AG08396 (cell line): ENCODE measurements around the gene NLGN4Y.

Experiments
- DNase-seq: peaks from one replicate; pipeline ENCODE4 v3.0.0; 2012; ENCODE audit warnings: low spot score, mixed read lengths

The NLGN4Y gene

GRCh38 chrY:14524272-14525231 is at the start of gene NLGN4Y:
NLGN4Y (plus strand) TSS chrY:14524529; CDS start chrY:14622120, 97,591 bp downstream.
- no peak for DNase-seq

- DNase-seq, result no peak
Measured at GRCh38 chrY:14485935-14486334, 38.4 kb upstream of the NLGN4Y start.

GRCh38 chrY:14490226-14490625 is 34.1 kb upstream of the NLGN4Y start:
- DNase-seq, result no peak

- no peak for DNase-seq
Measured at GRCh38 chrY:14498071-14498470, 26.3 kb upstream of the NLGN4Y start.

- DNase-seq, result no peak
Measured at GRCh38 chrY:14504592-14504991, 19.7 kb upstream of the NLGN4Y start.

- DNase-seq, result no peak
Measured at GRCh38 chrY:14522379-14522950, 1.9 kb upstream of the NLGN4Y start.

- DNase-seq, result no peak
Measured at GRCh38 chrY:14523491-14524271, 648 bp upstream of the NLGN4Y start.

GRCh38 chrY:14525315-14525714 is 986 bp downstream of the NLGN4Y start:
- no peak for DNase-seq

GRCh38 chrY:14528361-14528760 is 4.0 kb downstream of the NLGN4Y start:
- DNase-seq, result no peak

GRCh38 chrY:14536703-14537102 is 12.4 kb downstream of the NLGN4Y start:
- no peak for DNase-seq

GRCh38 chrY:14543506-14543905 is 19.2 kb downstream of the NLGN4Y start:
- no peak for DNase-seq

GRCh38 chrY:14581294-14581693 is 57.0 kb downstream of the NLGN4Y start:
- no peak for DNase-seq

GRCh38 chrY:14586725-14587124 is 62.4 kb downstream of the NLGN4Y start:
- DNase-seq, result no peak

GRCh38 chrY:14601372-14601771 is 77.0 kb downstream of the NLGN4Y start:
- DNase-seq, result no peak

- DNase-seq, result no peak
Measured at GRCh38 chrY:14617625-14618024, 93.3 kb downstream of the NLGN4Y start.

GRCh38 chrY:14618513-14618912 is 94.2 kb downstream of the NLGN4Y start:
- DNase-seq, result no peak

GRCh38 chrY:14628208-14628607 is 103.9 kb downstream of the NLGN4Y start:
- DNase-seq, result no peak

- DNase-seq, result no peak
Measured at GRCh38 chrY:14631676-14632075, 107.3 kb downstream of the NLGN4Y start.

- DNase-seq, result no peak
Measured at GRCh38 chrY:14633718-14634117, 109.4 kb downstream of the NLGN4Y start.

- no peak for DNase-seq
Measured at GRCh38 chrY:14634954-14635353, 110.6 kb downstream of the NLGN4Y start.

GRCh38 chrY:14637551-14637950 is 113.2 kb downstream of the NLGN4Y start:
- no peak for DNase-seq

GRCh38 chrY:14641853-14642252 is 117.5 kb downstream of the NLGN4Y start:
- no peak for DNase-seq
